Measurements from ENCODE around the gene CNIH3.

GRCh38 chr1:224700918-224701531 is 84.9 kb downstream of the CNIH3 start:
- TF ChIP-seq CTCF (IDR thresholded peaks at IDR 0.05; ENCODE audit: low read length) = peak; percentile 62
- no peak for TF ChIP-seq EZH2 (IDR thresholded peaks at IDR 0.05; ENCODE audit: borderline replicate concordance, low read length)

Measured in OCI-LY1 (cell line).